K562 (cell line): ENCODE measurements around the gene MLLT11. TPM values are rescaled to one million over a fixed set of nuclear protein-coding genes. Genes with fewer than 3 reads are reported as not detected.

Experiments
- ATF6 ChIP-seq: sonication (generic); formaldehyde crosslinking; IDR thresholded peaks from 2 replicates; pipeline ENCODE4 v1.4.0; 2020; ENCODE audit warnings: mild to moderate bottlenecking, missing genetic modification reagents
- E2F8 ChIP-seq: fragments of 450-650 bp; IDR thresholded peaks from 2 replicates; pipeline ENCODE4 v1.7.1; 2018; ENCODE audit warnings: mild to moderate bottlenecking, low read depth; ENCODE audit not compliant: partially characterized antibody
- EP400 ChIP-seq: fragments of 450-650 bp; IDR thresholded peaks from 2 replicates; pipeline ENCODE4 v1.6.1; 2017; ENCODE audit warnings: antibody characterized with exemption, mild to moderate bottlenecking, moderate library complexity
- FOXJ2 ChIP-seq: fragments of 200-800 bp; sonication (Bioruptor generic); IDR thresholded peaks from 2 replicates; pipeline ENCODE4 v1.6.1; 2016; ENCODE audit warnings: missing genetic modification characterization, missing compliant biosample characterization
- KLF1 ChIP-seq: fragments of 450-650 bp; IDR thresholded peaks from 2 replicates; pipeline ENCODE4 v1.6.1; 2016; ENCODE audit warnings: missing genetic modification characterization, missing compliant biosample characterization
- MIER1 ChIP-seq: fragments of 450-650 bp; IDR thresholded peaks from 2 replicates; pipeline ENCODE4 v1.6.1; 2016; ENCODE audit warnings: antibody characterized with exemption, mild to moderate bottlenecking, low read depth
- MTA2 ChIP-seq: fragments of 450-650 bp; IDR thresholded peaks from 2 replicates; pipeline ENCODE4 v1.6.1; 2016; ENCODE audit warnings: low read depth
- NCOA6 ChIP-seq: fragments of 450-650 bp; IDR thresholded peaks from 2 replicates; pipeline ENCODE4 v1.6.1; 2017; ENCODE audit warnings: mild to moderate bottlenecking
- NR2C2 ChIP-seq, 2 experiments: fragments of 200-800 bp in 1 of 2; sonication (Bioruptor generic) in 1 of 2; sonication (generic) in 1 of 2; formaldehyde crosslinking in 1 of 2; IDR thresholded peaks; 2 replicates each; pipeline versions ENCODE4 v1.6.1 to v1.8.0; 2016 to 2022; ENCODE audit warnings: mild to moderate bottlenecking in 1 of 2, missing compliant biosample characterization in 1 of 2, missing genetic modification characterization in 1 of 2, missing genetic modification reagents in 1 of 2
- NR3C1 ChIP-seq: sonication (generic); formaldehyde crosslinking; IDR thresholded peaks from 2 replicates; pipeline ENCODE4 v1.8.1; 2022; ENCODE audit warnings: missing genetic modification reagents
- SAFB2 ChIP-seq: fragments of 200-400 bp; formaldehyde crosslinking; IDR thresholded peaks from 2 replicates; pipeline ENCODE4 v1.6.1; 2018; ENCODE audit warnings: borderline replicate concordance, low read length, low read depth, moderate library complexity; ENCODE audit not compliant: severe bottlenecking
- SIRT6 ChIP-seq: IDR thresholded peaks from one replicate; pipeline ENCODE4 v1.6.1; 2012; ENCODE audit warnings: low read depth, mild to moderate bottlenecking, control low read depth, inconsistent platforms, low read length, moderate library complexity
- SMC3 ChIP-seq: conservative IDR thresholded peaks from 2 replicates; pipeline ENCODE4 v1.6.1; 2011; ENCODE audit warnings: low read depth, low read length, improper control_type of control experiment; ENCODE audit not compliant: insufficient read depth
- ZBED1 ChIP-seq: IDR thresholded peaks from 2 replicates; pipeline ENCODE4 v1.6.1; 2014
- ZKSCAN8 ChIP-seq: fragments of 200-800 bp; sonication (Bioruptor generic); IDR thresholded peaks from 2 replicates; pipeline ENCODE4 v1.6.1; 2016; ENCODE audit warnings: missing genetic modification characterization, missing compliant biosample characterization
- ZNF133 ChIP-seq: fragments of 250-450 bp; sonication (Bioruptor Pico); IDR thresholded peaks from 2 replicates; pipeline ENCODE4 v1.4.0; 2020; ENCODE audit warnings: mild to moderate bottlenecking
- ZNF347 ChIP-seq: fragments of 450-650 bp; formaldehyde crosslinking; IDR thresholded peaks from 2 replicates; pipeline ENCODE4 v1.4.0; 2020; ENCODE audit warnings: low read depth, mild to moderate bottlenecking, moderate library complexity
- polyA plus RNA-seq, 8 experiments: library from polyadenylated mRNA; depleted of rRNA in 4 of 8; stranded (reverse) in 5 of 8; unstranded in 3 of 8; fragments of >200 nt; fragmentation: Nextera tagmentation in 2 of 8; fragmentation: Illumina TruSeq in 1 of 8; extraction: Ambion mirVana in 2 of 8; extraction: Trizol in 1 of 8; gene quantifications; 2 replicates each; pipeline versions ENCODE4 v1.2.1 to v1.2.3, GENCODE V29; 2011 to 2014; ENCODE audit warnings: inconsistent platforms in 1 of 8, missing spikeins in 1 of 8
- total RNA-seq, 7 experiments: library from RNA; depleted of rRNA in 6 of 7; stranded (reverse); fragments of >200 nt in 6 of 7; fragmentation: Illumina TruSeq in 2 of 7; extraction: Trizol in 2 of 7; gene quantifications; 2 replicates each; pipeline versions ENCODE4 v1.2.1 to v1.2.3, GENCODE V29; 2011 to 2021; ENCODE audit warnings: low replicate concordance in 1 of 7
- TF ChIP-seq, protein P1 (sequence below), 2 experiments: fragments of 200-800 bp in 1 of 2; sonication (Bioruptor generic) in 1 of 2; sonication (generic) in 1 of 2; formaldehyde crosslinking in 1 of 2; IDR thresholded peaks in 1 of 2; conservative IDR thresholded peaks in 1 of 2; 2 replicates each; pipeline versions ENCODE4 v1.5.0 to v1.6.1; 2016 to 2020; ENCODE audit warnings: missing compliant biosample characterization in 1 of 2, missing genetic modification characterization in 1 of 2, missing genetic modification reagents in 1 of 2

Gene MLLT11
- total and polyA plus RNA-seq, 9 of the 15 experiments (the other 6 are each of a cell fraction or from before 2014, with no cell fraction given): 12.1 to 91.0 (median 22.0) TPM

DNA sequence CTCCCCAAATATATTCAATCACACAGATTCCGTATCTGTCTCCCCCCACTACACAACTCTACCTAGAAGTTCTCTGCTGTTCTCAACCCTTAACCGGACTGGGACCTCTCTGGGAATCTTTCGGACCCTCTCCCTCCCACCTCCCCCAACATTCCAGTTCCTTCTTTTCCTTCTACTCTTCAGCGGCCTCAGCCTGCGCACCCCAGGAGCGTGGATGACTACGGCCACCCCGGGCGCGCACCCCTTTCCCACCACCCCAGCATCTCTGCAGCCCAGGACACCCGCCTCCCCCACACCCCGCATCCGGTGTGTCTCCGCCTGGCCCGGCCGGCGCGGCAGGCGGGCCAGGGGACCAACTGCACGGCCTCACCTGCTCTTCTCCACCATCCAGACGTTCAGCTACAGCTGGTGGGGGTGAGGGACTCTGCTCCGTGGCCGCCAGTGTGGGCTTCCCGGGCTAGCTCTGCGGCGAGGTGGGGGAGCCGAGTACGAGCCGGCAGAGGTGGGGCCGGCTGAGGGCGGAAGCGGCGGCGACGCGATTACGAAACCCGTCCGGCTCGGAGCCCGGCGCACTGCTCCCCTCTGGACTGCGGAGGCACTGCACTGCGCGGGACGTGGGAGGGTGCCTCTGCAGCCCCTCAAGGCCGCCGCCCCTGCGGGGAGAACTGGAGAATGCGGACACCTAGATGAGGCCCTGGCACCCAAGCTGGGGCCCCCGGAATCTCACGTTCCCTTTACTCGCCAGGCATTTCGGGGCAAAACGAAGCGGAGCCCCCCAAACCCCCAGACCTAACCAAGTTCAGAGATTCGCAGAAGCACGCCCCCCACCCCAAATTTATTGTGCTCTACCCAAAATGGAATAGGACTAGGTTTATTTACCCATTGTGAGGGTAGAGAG lies 839 bp upstream of the MLLT11 start, which contains the start of gene CDC42SE1 (continued):
- TF ChIP-seq, protein P1, sequence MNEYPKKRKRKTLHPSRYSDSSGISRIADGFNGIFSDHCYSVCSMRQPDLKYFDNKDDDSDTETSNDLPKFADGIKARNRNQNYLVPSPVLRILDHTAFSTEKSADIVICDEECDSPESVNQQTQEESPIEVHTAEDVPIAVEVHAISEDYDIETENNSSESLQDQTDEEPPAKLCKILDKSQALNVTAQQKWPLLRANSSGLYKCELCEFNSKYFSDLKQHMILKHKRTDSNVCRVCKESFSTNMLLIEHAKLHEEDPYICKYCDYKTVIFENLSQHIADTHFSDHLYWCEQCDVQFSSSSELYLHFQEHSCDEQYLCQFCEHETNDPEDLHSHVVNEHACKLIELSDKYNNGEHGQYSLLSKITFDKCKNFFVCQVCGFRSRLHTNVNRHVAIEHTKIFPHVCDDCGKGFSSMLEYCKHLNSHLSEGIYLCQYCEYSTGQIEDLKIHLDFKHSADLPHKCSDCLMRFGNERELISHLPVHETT (CRISPR knock-in tag; conservative IDR thresholded peaks at IDR 0.05 in 1 of 2, IDR thresholded peaks at IDR 0.05 in 1 of 2): peak in 1 of 2 experiments; percentile 65; a peak in 1 of 4 replicates
- TF ChIP-seq EP400 (peak; percentile 85), ZNF133 (CRISPR knock-in tag) (no peak), ZBED1 (peak; percentile 77; the same call in 1 of the 2 replicates), SMC3 (peak; percentile 48), SAFB2 (no peak), MTA2 (no peak), ATF6 (CRISPR knock-in tag) (no peak), MIER1 (peak; percentile 42; the same call in 1 of the 2 replicates), E2F8 (peak; percentile 36), ZKSCAN8 (CRISPR knock-in tag) (no peak), NCOA6 (no peak), NR2C2 (CRISPR knock-in tag; IDR thresholded peaks at IDR 0.05) (peak; percentile 62), NR2C2 (tag; IDR thresholded peaks at IDR 0.05) (no peak), NR3C1 (peak; percentile 86; the same call in 1 of the 2 replicates), FOXJ2 (tag) (no peak), ZNF347 (CRISPR knock-in tag) (no peak), KLF1 (tag) (peak; percentile 63; the same call in 1 of the 2 replicates), SIRT6 (no peak)
